ENCODE results near the gene INTS2. TPM values are rescaled to one million over a fixed set of nuclear protein-coding genes. Genes with fewer than 3 reads are reported as not detected.
A peak's percentile ranks its signal among the peaks of the same experiment; 100 is the strongest.

Gene INTS2
- total RNA-seq, 1 experiment from 2014 or later: 18.1 TPM

DNA sequence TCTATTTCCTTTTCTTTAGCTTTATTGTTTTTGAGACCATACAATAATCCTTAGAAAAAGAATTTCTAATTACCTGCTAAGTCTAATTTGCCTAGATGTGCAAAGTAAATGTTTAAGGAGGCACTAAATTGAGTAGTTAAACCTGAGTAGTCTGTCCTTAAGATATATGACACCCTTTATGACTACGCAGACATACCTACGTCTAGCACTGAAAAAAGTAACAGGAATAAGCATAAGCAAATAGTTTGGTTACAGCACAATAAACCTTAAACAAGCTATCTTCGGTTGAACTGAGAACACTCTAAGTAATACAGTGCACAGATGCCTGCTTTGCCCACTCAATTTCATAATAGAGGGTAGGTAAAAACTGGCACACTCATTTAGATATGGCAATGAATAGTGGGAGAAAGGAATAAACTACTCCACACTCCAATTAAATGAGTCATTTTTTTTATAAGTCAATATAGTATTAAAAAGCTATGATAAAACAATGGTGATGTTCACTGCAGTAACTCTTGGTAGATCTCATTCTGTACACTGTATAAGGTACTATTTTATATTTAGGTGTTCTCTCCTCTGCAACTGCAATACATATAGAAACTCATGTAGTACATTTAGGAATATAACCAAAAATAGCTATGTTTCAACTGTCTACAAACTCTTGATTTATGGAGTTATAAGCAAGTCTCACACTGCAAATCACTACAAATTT lies 19.7 kb upstream of the INTS2 start:
- no peak overlapping the region for H3K9ac ChIP-seq (ENCODE audit: low read length)
- no peaks in the 10 kb centered on the region for H3F3A ChIP-seq (ENCODE audit: low read length, unreplicated experiment)
- BruUV-seq (replicated peaks): no TSS peak
- H3K36me3 ChIP-seq (ENCODE audit: low read depth, low read length): peaks cover 58% of the 10 kb centered on the region
- H4K20me1 ChIP-seq (ENCODE audit: low read length): 0 out of 2 replicates have a peak, but pooled peaks cover 8% of the 10 kb centered on the region
- no peak overlapping the region for H2AFZ ChIP-seq (ENCODE audit: low read length)
- H3K9me2 ChIP-seq (replicated peaks; ENCODE audit: low read length): no peaks in the 10 kb centered on the region
- CTCF ChIA-PET: interaction anchor here (1.0 to 1.2 kb wide), 2 partner anchors 118 to 162 kb away, joined by 5 read pairs; no protein-coding TSS in a partner anchor
- TF ChIP-seq EZH2phosphoT487 (IDR thresholded peaks at IDR 0.05; ENCODE audit: borderline replicate concordance, low read length): no peak
- no peak for TF ChIP-seq EZH2 (IDR thresholded peaks at IDR 0.05; ENCODE audit: low read length, unreplicated experiment)
- no peak for TF ChIP-seq CTCF (conservative IDR thresholded peaks at IDR 0.05; ENCODE audit: low read depth, low read length)
- H3K27me3 ChIP-seq (ENCODE audit: low read length): no peaks in the 10 kb centered on the region
- H3K27ac ChIP-seq (ENCODE audit: low read length): no peak overlapping the region
- no peaks in the 10 kb centered on the region for H3K79me2 ChIP-seq (ENCODE audit: low read length)
- DNase-seq (peak; percentile 35), ATAC-seq (peak; percentile 89)
- H3K4me2 ChIP-seq (ENCODE audit: low read length): no peak overlapping the region
- POLR2A ChIA-PET (ENCODE audit: unreplicated experiment): interaction anchor here (0.5 to 0.6 kb wide), 2 partner anchors 684 to 1270 kb away, joined by 5 to 9 read pairs; partner anchors contain the start of gene BCAS3
- no peak overlapping the region for H3K4me3 ChIP-seq (ENCODE audit: low read length)
- peaks cover 13% of the 10 kb centered on the region for H3K4me1 ChIP-seq (ENCODE audit: insufficient read depth, low read length)
- intact Hi-C loops (cut with micrococcal nuclease): loop anchor here (5.0 to 10.0 kb wide), 3 partner anchors 105 to 227 kb away; no protein-coding TSS in a partner anchor
- no peaks in the 10 kb centered on the region for H3K9me3 ChIP-seq (ENCODE audit: low read length)

DNA sequence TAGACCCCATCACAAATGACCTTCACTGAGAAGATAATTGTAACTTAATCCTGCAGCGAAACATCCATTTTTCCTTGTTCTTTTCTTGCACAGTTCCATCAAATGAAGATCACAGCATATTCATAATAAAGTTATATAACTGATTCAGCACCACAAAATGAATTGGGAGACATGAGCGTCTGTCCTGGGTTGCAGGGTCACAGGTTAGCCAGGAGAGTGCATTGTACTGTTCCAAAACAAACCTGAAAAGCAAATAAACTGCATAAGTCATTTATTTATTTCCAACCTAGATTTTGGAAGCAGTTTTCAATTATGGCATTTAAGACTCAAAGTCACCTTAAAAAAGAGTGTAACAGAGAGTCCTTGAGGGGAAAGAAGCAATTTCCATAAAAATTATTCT lies 18.6 kb upstream of the INTS2 start:
- no peak overlapping the region for H3K9ac ChIP-seq (ENCODE audit: low read length)
- ChIA-PET CTCF (no interaction called here), POLR2A (ENCODE audit: unreplicated experiment) (no interaction called here)
- DNase-seq: no peak
- H3K4me2 ChIP-seq (ENCODE audit: low read length): no peak overlapping the region
- 0 out of 2 replicates have a peak, but pooled peaks cover 8% of the 10 kb centered on the region for H4K20me1 ChIP-seq (ENCODE audit: low read length)
- H3K9me3 ChIP-seq (ENCODE audit: low read length): no peaks in the 10 kb centered on the region
- peaks cover 51% of the 10 kb centered on the region for H3K36me3 ChIP-seq (ENCODE audit: low read depth, low read length)
- intact Hi-C loops (cut with micrococcal nuclease): loop anchor here (5.0 to 10.0 kb wide), 3 partner anchors 106 to 228 kb away; no protein-coding TSS in a partner anchor
- H3K79me2 ChIP-seq (ENCODE audit: low read length): no peaks in the 10 kb centered on the region
- no TSS peak for BruUV-seq (replicated peaks)
- no peak overlapping the region for H3K4me3 ChIP-seq (ENCODE audit: low read length)
- peaks cover 13% of the 10 kb centered on the region for H3K4me1 ChIP-seq (ENCODE audit: insufficient read depth, low read length)
- ATAC-seq: peak; percentile 32; the same call in 1 of the 2 replicates
- no peak overlapping the region for H3K27ac ChIP-seq (ENCODE audit: low read length)
- H3K27me3 ChIP-seq (ENCODE audit: low read length): no peaks in the 10 kb centered on the region
- TF ChIP-seq CTCF (conservative IDR thresholded peaks at IDR 0.05; ENCODE audit: low read depth, low read length): no peak
- no peak for TF ChIP-seq EZH2phosphoT487 (IDR thresholded peaks at IDR 0.05; ENCODE audit: borderline replicate concordance, low read length)
- TF ChIP-seq EZH2 (IDR thresholded peaks at IDR 0.05; ENCODE audit: low read length, unreplicated experiment): no peak
- H2AFZ ChIP-seq (ENCODE audit: low read length): no peak overlapping the region
- H3K9me2 ChIP-seq (replicated peaks; ENCODE audit: low read length): no peaks in the 10 kb centered on the region
- H3F3A ChIP-seq (ENCODE audit: low read length, unreplicated experiment): no peaks in the 10 kb centered on the region

GRCh38 chr17:61943117-61943516 lies 15.3 kb upstream of the INTS2 start:
- DNase-seq (no peak), ATAC-seq (no peak)
- H3K9me2 ChIP-seq (replicated peaks; ENCODE audit: low read length): no peaks in the 10 kb centered on the region
- TF ChIP-seq CTCF (conservative IDR thresholded peaks at IDR 0.05; ENCODE audit: low read depth, low read length) (no peak), EZH2phosphoT487 (IDR thresholded peaks at IDR 0.05; ENCODE audit: borderline replicate concordance, low read length) (no peak)
- H3K27me3 ChIP-seq (ENCODE audit: low read length): no peaks in the 10 kb centered on the region
- H3K4me1 ChIP-seq (ENCODE audit: insufficient read depth, low read length): peaks cover 9% of the 10 kb centered on the region
- no peaks in the 10 kb centered on the region for H3K9me3 ChIP-seq (ENCODE audit: low read length)
- ChIA-PET CTCF (no interaction called here), POLR2A (ENCODE audit: unreplicated experiment) (interaction anchor here (0.7 kb wide), 1 partner anchor 530 kb away, joined by 3 read pairs; no protein-coding TSS in a partner anchor)
- intact Hi-C loops (cut with micrococcal nuclease): loop anchor here (10.0 kb wide), 1 partner anchor 232 kb away; no protein-coding TSS in a partner anchor
- H4K20me1 ChIP-seq (ENCODE audit: low read length): 0 out of 2 replicates have a peak, but pooled peaks cover 8% of the 10 kb centered on the region
- H3F3A ChIP-seq (ENCODE audit: low read length, unreplicated experiment): no peaks in the 10 kb centered on the region
- H3K9ac ChIP-seq (ENCODE audit: low read length): no peak overlapping the region
- peaks cover 29% of the 10 kb centered on the region for H3K36me3 ChIP-seq (ENCODE audit: low read depth, low read length)
- BruUV-seq (replicated peaks): no TSS peak
- no peak overlapping the region for H2AFZ ChIP-seq (ENCODE audit: low read length)
- no peak overlapping the region for H3K4me2 ChIP-seq (ENCODE audit: low read length)
- no peak overlapping the region for H3K27ac ChIP-seq (ENCODE audit: low read length)
- H3K4me3 ChIP-seq (ENCODE audit: low read length): no peak overlapping the region
- H3K79me2 ChIP-seq (ENCODE audit: low read length): no peaks in the 10 kb centered on the region
